Ammon's horn (tissue), 1 donor: Measurements from ENCODE around the gene LAMA1.

Experiments used
- DNase-seq: peaks from one replicate; pipeline ENCODE4 v3.0.0-alpha.2; 2016; ENCODE audit warnings: low spot score

The LAMA1 gene

GRCh38 chr18:7056026-7056425, 61.6 kb downstream of the LAMA1 start:
- DNase-seq = no peak

- no peak for DNase-seq
Observed at GRCh38 chr18:7049951-7050350, 67.6 kb downstream of the LAMA1 start.

- DNase-seq = no peak
Observed at GRCh38 chr18:7048081-7048480, 69.5 kb downstream of the LAMA1 start.

- DNase-seq = no peak
Observed at GRCh38 chr18:7047336-7047735, 70.3 kb downstream of the LAMA1 start.

GRCh38 chr18:7038330-7038851, 79.2 kb downstream of the LAMA1 start:
- DNase-seq = peak; percentile 51

- DNase-seq = no peak
Observed at GRCh38 chr18:7037470-7037869, 80.1 kb downstream of the LAMA1 start.

- no peak for DNase-seq
Observed at GRCh38 chr18:7035807-7036206, 81.8 kb downstream of the LAMA1 start.

- DNase-seq = no peak
Observed at GRCh38 chr18:7034924-7035323, 82.7 kb downstream of the LAMA1 start.

- no peak for DNase-seq
Observed at GRCh38 chr18:7032537-7032936, 85.1 kb downstream of the LAMA1 start.

- DNase-seq = no peak
Observed at GRCh38 chr18:7028625-7029024, 89.0 kb downstream of the LAMA1 start.

- no peak for DNase-seq
Observed at GRCh38 chr18:7025194-7025593, 92.4 kb downstream of the LAMA1 start.

- DNase-seq = no peak
Observed at GRCh38 chr18:7023581-7023980, 94.0 kb downstream of the LAMA1 start.

GRCh38 chr18:7023063-7023580, 94.5 kb downstream of the LAMA1 start:
- peak; percentile 9 for DNase-seq

GRCh38 chr18:7021994-7022840, 95.4 kb downstream of the LAMA1 start:
- no peak for DNase-seq

- DNase-seq = no peak
Observed at GRCh38 chr18:7020995-7021777, 96.4 kb downstream of the LAMA1 start.

- no peak for DNase-seq
Observed at GRCh38 chr18:7017013-7017412, 100.6 kb downstream of the LAMA1 start.

- no peak for DNase-seq
Observed at GRCh38 chr18:7011142-7011541, 106.5 kb downstream of the LAMA1 start.

- DNase-seq = peak; percentile 21
Observed at GRCh38 chr18:7004009-7004408, 113.6 kb downstream of the LAMA1 start.

- DNase-seq = no peak
Observed at GRCh38 chr18:7002107-7002506, 115.5 kb downstream of the LAMA1 start.

GRCh38 chr18:7000484-7001096, 117.0 kb downstream of the LAMA1 start:
- peak; percentile 46 for DNase-seq

GRCh38 chr18:6997808-6998207, 119.8 kb downstream of the LAMA1 start:
- DNase-seq = no peak

GRCh38 chr18:6994771-6995430, 122.7 kb downstream of the LAMA1 start:
- DNase-seq = no peak
